ENCODE data around the gene ZNF117.

- TF ChIP-seq CTCF (conservative IDR thresholded peaks at IDR 0.05 in 1 of 2, IDR thresholded peaks at IDR 0.05 in 1 of 2; ENCODE audit: low read depth in 1 of 2, low read length in 2 of 2) (no peak), EZH2 (IDR thresholded peaks at IDR 0.05; ENCODE audit: low read length, missing control alignments) (no peak)
Measured at GRCh38 chr7:64993901-64994300, 3.1 kb upstream of the ZNF117 start.
